OCI-LY7 (cell line): ENCODE data around the gene KIAA0513. TPM values are rescaled to one million over a fixed set of nuclear protein-coding genes. Genes with fewer than 3 reads are reported as not detected.

Experiments
- BruUV-seq: library from RNA; stranded (reverse); fragments of 400-500 nt; replicated peaks from 2 replicates; lab custom pipeline; 2021; lab: Mats Ljungman, UMichigan
- CTCF ChIA-PET: fragments of 300-600 bp; sonication (Branson Sonifier 250); formaldehyde crosslinking; loops from one replicate; lab custom pipeline; 2022; ENCODE audit warnings: antibody characterized with exemption; ENCODE audit not compliant: unreplicated experiment; lab: Charles Lee
- POLR2A ChIA-PET: fragments of 300-600 bp; sonication (Branson Sonifier 250); formaldehyde crosslinking; loops from one replicate; lab custom pipeline; 2022; ENCODE audit warnings: antibody characterized with exemption; lab: Charles Lee
- DNase-seq: peaks from one replicate; pipeline ENCODE4 v3.0.0-alpha.2; 2015; ENCODE audit warnings: low spot score
- H2AFZ ChIP-seq: fragments of 200-600 bp; sonication (generic), shearing (Covaris generic); 2 replicates; pipeline ENCODE4 v1.6.1; 2014; ENCODE audit warnings: mild to moderate bottlenecking, antibody characterized with exemption, low read length, moderate library complexity
- H3K27ac ChIP-seq: fragments of 200-600 bp; sonication (generic); 2 replicates; pipeline ENCODE4 v1.5.1; 2014; ENCODE audit warnings: mixed run types, low read depth, mild to moderate bottlenecking, moderate library complexity, low read length, inconsistent platforms; ENCODE audit not compliant: poor library complexity, severe bottlenecking
- H3K36me3 ChIP-seq: fragments of 200-600 bp; sonication (generic); 2 replicates; pipeline ENCODE4 v1.6.1; 2014; ENCODE audit warnings: mild to moderate bottlenecking, antibody characterized with exemption, low read length, moderate library complexity, mixed read lengths; ENCODE audit not compliant: insufficient read depth
- H3K4me1 ChIP-seq: fragments of 200-600 bp; sonication (generic); 2 replicates; pipeline ENCODE4 v1.5.1; 2014; ENCODE audit warnings: mild to moderate bottlenecking, low read length; ENCODE audit not compliant: insufficient read depth, poor library complexity, severe bottlenecking
- H3K4me2 ChIP-seq: fragments of 200-600 bp; sonication (generic); 2 replicates; pipeline ENCODE4 v1.6.1; 2014; ENCODE audit warnings: mild to moderate bottlenecking, low read length
- H3K4me3 ChIP-seq: fragments of 200-600 bp; sonication (generic); 2 replicates; pipeline ENCODE4 v1.5.1; 2014; ENCODE audit warnings: mild to moderate bottlenecking, low read depth, low read length; ENCODE audit not compliant: poor library complexity, severe bottlenecking
- H3K79me2 ChIP-seq: fragments of 200-600 bp; sonication (generic); 2 replicates; pipeline ENCODE4 v1.6.1; 2016; ENCODE audit warnings: low read depth, mild to moderate bottlenecking, low read length, moderate library complexity, mixed read lengths; ENCODE audit not compliant: insufficient read depth
- H3K9me2 ChIP-seq: fragments of 200-600 bp; sonication (generic); 2 replicates; pipeline ENCODE4 v1.6.1; 2016; ENCODE audit warnings: mild to moderate bottlenecking, low read length, mixed read lengths; ENCODE audit not compliant: insufficient read depth
- H3K9me3 ChIP-seq: fragments of 200-600 bp; sonication (generic); 2 replicates; pipeline ENCODE4 v1.6.1; 2014; ENCODE audit warnings: mild to moderate bottlenecking, mixed run types, low read length, mixed read lengths
- H4K20me1 ChIP-seq: fragments of 200-600 bp; sonication (generic); 2 replicates; pipeline ENCODE4 v1.6.1; 2014; ENCODE audit warnings: mild to moderate bottlenecking, antibody characterized with exemption, low read length, moderate library complexity, mixed read lengths; ENCODE audit not compliant: insufficient read depth
- CTCF ChIP-seq: fragments of 200-600 bp; sonication (generic); conservative IDR thresholded peaks from 2 replicates; pipeline ENCODE4 v1.5.1; 2014; ENCODE audit warnings: mild to moderate bottlenecking, antibody characterized with exemption, low read length, moderate library complexity, mixed read lengths
- EZH2phosphoT487 ChIP-seq: fragments of 200-600 bp; sonication (generic); IDR thresholded peaks from 2 replicates; pipeline ENCODE4 v1.6.1; 2018; ENCODE audit warnings: low read depth, borderline replicate concordance, mild to moderate bottlenecking, mixed run types, antibody characterized with exemption, low read length, moderate library complexity, mixed read lengths
- intact Hi-C: fragments of 100-400 bp; cut with micrococcal nuclease; formaldehyde crosslinking; loops from one replicate; pipeline ENCODE4 v1.10.0; 2022; ENCODE audit not compliant: unreplicated experiment
- total RNA-seq, 2 experiments: library from RNA; depleted of rRNA in 1 of 2; stranded (reverse); fragments of >200 nt in 1 of 2; shearing (Covaris generic) in 1 of 2; gene quantifications; 2 replicates each; pipeline ENCODE4 v1.2.3, GENCODE V29; 2014 to 2022

KIAA0513 gene
- total RNA-seq, 2 experiments from 2014 or later = 0.88 to 4.8 TPM

- ChIA-PET POLR2A (interaction anchor here (0.6 kb wide), 1 partner anchor 249 kb away, joined by 3 read pairs; no protein-coding TSS in a partner anchor), CTCF (interaction anchor here (0.6 kb wide), 1 partner anchor 13 kb away, joined by 3 read pairs; no protein-coding TSS in a partner anchor)
- Histone ChIP-seq H3K79me2 (peaks cover 31% of the 10 kb centered on the region; the same call in 1 of the 2 replicates), H3K36me3 (peaks cover 23% of the 10 kb centered on the region), H3K9me3 (no peaks in the 10 kb centered on the region), H2AFZ (no peak overlapping the region), H3K4me1 (peaks cover 8% of the 10 kb centered on the region), H3K9me2 (no peaks in the 10 kb centered on the region), H3K4me3 (no peak overlapping the region), H3K27ac (no peak overlapping the region), H4K20me1 (0 out of 2 replicates have a peak, but pooled peaks cover 10% of the 10 kb centered on the region), H3K4me2 (no peak overlapping the region)
- TF ChIP-seq EZH2phosphoT487 (no peak), CTCF (no peak)
- BruUV-seq = no TSS peak
- intact Hi-C loops = no loop called here
- no peak for DNase-seq
These were observed 23.6 kb upstream of the KIAA0513 start for GRCh38 chr16:85003725-85004586.

- H4K20me1 ChIP-seq = 0 out of 2 replicates have a peak, but pooled peaks cover 10% of the 10 kb centered on the region
- peaks cover 8% of the 10 kb centered on the region for H3K4me1 ChIP-seq
- no peak overlapping the region for H3K4me2 ChIP-seq
- no peak for DNase-seq
- H2AFZ ChIP-seq = no peak overlapping the region
- peaks cover 38% of the 10 kb centered on the region; the same call in 1 of the 2 replicates for H3K79me2 ChIP-seq
- POLR2A ChIA-PET = interaction anchor here (0.6 kb wide), 1 partner anchor 249 kb away, joined by 3 read pairs; no protein-coding TSS in a partner anchor
- no peaks in the 10 kb centered on the region for H3K9me2 ChIP-seq
- H3K36me3 ChIP-seq = peaks cover 16% of the 10 kb centered on the region; the same call in 1 of the 2 replicates
- no peak overlapping the region for H3K27ac ChIP-seq
- TF ChIP-seq EZH2phosphoT487 (no peak), CTCF (no peak)
- intact Hi-C loops = no loop called here
- no peaks in the 10 kb centered on the region for H3K9me3 ChIP-seq
- CTCF ChIA-PET = interaction anchor here (0.6 kb wide), 1 partner anchor 14 kb away, joined by 3 read pairs; no protein-coding TSS in a partner anchor
- no TSS peak for BruUV-seq
- H3K4me3 ChIP-seq = no peak overlapping the region
These were observed 22.9 kb upstream of the KIAA0513 start for GRCh38 chr16:85004587-85005205.
